Measurements from ENCODE around the gene SIRT6. TPM values are rescaled to one million over a fixed set of nuclear protein-coding genes. Genes with fewer than 3 reads are reported as not detected.
"Not testable (repeated sequence)": the region's sequence is repeated elsewhere in the genome, so short reads cannot be mapped to it uniquely, and the experiment has no call there.

SIRT6 gene
- total RNA-seq, 2 experiments from 2014 or later: 30.1 to 37.5 TPM

GRCh38 chr19:4175669-4175931 is 6.8 kb downstream of the SIRT6 start:
- POLR2A ChIA-PET: no interaction called here
- no peak for ATAC-seq (ENCODE audit: low read depth)
- peaks cover 4% of the 10 kb centered on the region for H3K27me3 Mint-ChIP-seq
- H3K9me3 Mint-ChIP-seq: no peaks in the 10 kb centered on the region
- no peak overlapping the region for H3K4me3 Mint-ChIP-seq
- no peak for DNase-seq
- peaks cover 10% of the 10 kb centered on the region for H3K4me1 Mint-ChIP-seq
- peaks cover 6% of the 10 kb centered on the region for H3K36me3 Mint-ChIP-seq
- no peak overlapping the region for H3K27ac Mint-ChIP-seq

- Mint-ChIP-seq H3K4me3 (no peak overlapping the region), H3K27me3 (peaks cover 4% of the 10 kb centered on the region), H3K9me3 (no peaks in the 10 kb centered on the region), H3K4me1 (peaks cover 7% of the 10 kb centered on the region), H3K27ac (no peak overlapping the region), H3K36me3 (peaks cover 6% of the 10 kb centered on the region)
- no peak for ATAC-seq (ENCODE audit: low read depth)
- DNase-seq: no peak
- POLR2A ChIA-PET: interaction anchor here (0.6 kb wide), 1 partner anchor 388 kb away, joined by 3 read pairs; no protein-coding TSS in a partner anchor
Measured at GRCh38 chr19:4174895-4175668, 7.3 kb downstream of the SIRT6 start.

GRCh38 chr19:4174213-4174894 is 8.0 kb downstream of the SIRT6 start:
- Mint-ChIP-seq H3K4me1 (peaks cover 3% of the 10 kb centered on the region), H3K4me3 (no peak overlapping the region), H3K36me3 (peaks cover 3% of the 10 kb centered on the region), H3K27ac (no peak overlapping the region), H3K9me3 (no peaks in the 10 kb centered on the region), H3K27me3 (peaks cover 4% of the 10 kb centered on the region)
- no peak for DNase-seq
- no peak for ATAC-seq (ENCODE audit: low read depth)
- POLR2A ChIA-PET: interaction anchor here (0.6 kb wide), 1 partner anchor 388 kb away, joined by 3 read pairs; no protein-coding TSS in a partner anchor

GRCh38 chr19:4173479-4174212 is 8.7 kb downstream of the SIRT6 start:
- POLR2A ChIA-PET: no interaction called here
- no peaks in the 10 kb centered on the region for H3K9me3 Mint-ChIP-seq
- H3K27ac Mint-ChIP-seq: no peak overlapping the region
- H3K4me1 Mint-ChIP-seq: no peaks in the 10 kb centered on the region
- DNase-seq (no peak), ATAC-seq (ENCODE audit: low read depth) (no peak)
- H3K27me3 Mint-ChIP-seq: peaks cover 4% of the 10 kb centered on the region
- H3K36me3 Mint-ChIP-seq: peaks cover 3% of the 10 kb centered on the region
- H3K4me3 Mint-ChIP-seq: no peak overlapping the region

- Mint-ChIP-seq H3K4me3 (no peak overlapping the region), H3K27ac (no peak overlapping the region), H3K4me1 (no peaks in the 10 kb centered on the region), H3K27me3 (peaks cover 4% of the 10 kb centered on the region), H3K36me3 (peaks cover 3% of the 10 kb centered on the region), H3K9me3 (no peaks in the 10 kb centered on the region)
- ATAC-seq (ENCODE audit: low read depth) (peak; percentile 79), DNase-seq (peak; percentile 90)
- POLR2A ChIA-PET: no interaction called here
Measured at GRCh38 chr19:4172861-4173473, 9.4 kb downstream of the SIRT6 start.

GRCh38 chr19:4171676-4172075 is 10.7 kb downstream of the SIRT6 start:
- Mint-ChIP-seq H3K27ac (no peak overlapping the region), H3K4me3 (no peak overlapping the region), H3K9me3 (no peaks in the 10 kb centered on the region), H3K36me3 (no peaks in the 10 kb centered on the region), H3K27me3 (peaks cover 4% of the 10 kb centered on the region), H3K4me1 (no peaks in the 10 kb centered on the region)
- ATAC-seq (ENCODE audit: low read depth) (no peak), DNase-seq (no peak)
- POLR2A ChIA-PET: no interaction called here

GRCh38 chr19:4164262-4164661 is 18.1 kb downstream of the SIRT6 start:
- DNase-seq: no peak
- Mint-ChIP-seq H3K27me3 (peaks cover 7% of the 10 kb centered on the region), H3K27ac (no peak overlapping the region), H3K4me1 (no peaks in the 10 kb centered on the region), H3K36me3 (no peaks in the 10 kb centered on the region), H3K9me3 (no peaks in the 10 kb centered on the region), H3K4me3 (no peak overlapping the region)
- POLR2A ChIA-PET: interaction anchor here (0.7 kb wide), 1 partner anchor 342 kb away, joined by 3 read pairs; no protein-coding TSS in a partner anchor
- ATAC-seq (ENCODE audit: low read depth): no peak

GRCh38 chr19:4161415-4162077 is 20.8 kb downstream of the SIRT6 start:
- no peak for DNase-seq

GRCh38 chr19:4157971-4158370 is 24.4 kb downstream of the SIRT6 start:
- H3K27ac Mint-ChIP-seq; DNase-seq; POLR2A ChIA-PET; H3K4me1 Mint-ChIP-seq; H3K4me3 Mint-ChIP-seq; H3K9me3 Mint-ChIP-seq; H3K36me3 Mint-ChIP-seq; ATAC-seq (ENCODE audit: low read depth): not testable (repeated sequence)
- H3K27me3 Mint-ChIP-seq: peaks cover 15% of the 10 kb centered on the region

More at GRCh38 chr19:4161415-4162077, 20.8 kb downstream of the SIRT6 start:
- Mint-ChIP-seq H3K9me3 (no peaks in the 10 kb centered on the region), H3K27ac (no peak overlapping the region), H3K4me1 (no peaks in the 10 kb centered on the region), H3K27me3 (peaks cover 9% of the 10 kb centered on the region), H3K36me3 (no peaks in the 10 kb centered on the region), H3K4me3 (no peak overlapping the region)
- POLR2A ChIA-PET: interaction anchor here (0.7 kb wide), 1 partner anchor 158 kb away, joined by 3 read pairs; no protein-coding TSS in a partner anchor
- no peak for ATAC-seq (ENCODE audit: low read depth)

GRCh38 chr19:4157164-4157563 is 25.2 kb downstream of the SIRT6 start:
- peaks cover 15% of the 10 kb centered on the region for H3K27me3 Mint-ChIP-seq
- POLR2A ChIA-PET: no interaction called here
- H3K27ac Mint-ChIP-seq: no peak overlapping the region
- peaks cover 8% of the 10 kb centered on the region for H3K4me1 Mint-ChIP-seq
- no peaks in the 10 kb centered on the region for H3K36me3 Mint-ChIP-seq
- no peak for DNase-seq
- no peak for ATAC-seq (ENCODE audit: low read depth)
- no peaks in the 10 kb centered on the region for H3K9me3 Mint-ChIP-seq
- no peak overlapping the region for H3K4me3 Mint-ChIP-seq

- ATAC-seq (ENCODE audit: low read depth) (no peak), DNase-seq (no peak)
- Mint-ChIP-seq H3K36me3 (no peaks in the 10 kb centered on the region), H3K27me3 (peaks cover 17% of the 10 kb centered on the region), H3K27ac (no peak overlapping the region), H3K4me1 (peaks cover 10% of the 10 kb centered on the region), H3K9me3 (no peaks in the 10 kb centered on the region), H3K4me3 (no peak overlapping the region)
- POLR2A ChIA-PET: no interaction called here
Measured at GRCh38 chr19:4154571-4155312, 27.6 kb downstream of the SIRT6 start.

GRCh38 chr19:4152241-4152998 is 29.9 kb downstream of the SIRT6 start:
- Mint-ChIP-seq H3K27ac (no peak overlapping the region), H3K27me3 (peaks cover 21% of the 10 kb centered on the region), H3K4me3 (no peak overlapping the region), H3K4me1 (peaks cover 10% of the 10 kb centered on the region), H3K36me3 (no peaks in the 10 kb centered on the region), H3K9me3 (no peaks in the 10 kb centered on the region)
- POLR2A ChIA-PET: interaction anchor here (1.1 kb wide), 1 partner anchor 35 kb away, joined by 3 read pairs; no protein-coding TSS in a partner anchor
- no peak for DNase-seq
- no peak for ATAC-seq (ENCODE audit: low read depth)
